Right renal cortex interstitium (tissue), 3 donors: Measurements from ENCODE around the gene ZC3H14. TPM values are rescaled to one million over a fixed set of nuclear protein-coding genes. Genes with fewer than 3 reads are reported as not detected.

ENCODE experiments used
- DNase-seq, 3 donors: peaks; one replicate each; pipeline ENCODE4 v3.0.0-alpha.2; 2013; ENCODE audit warnings: low read depth in 3 of 3, low spot score in 2 of 3
- polyA plus RNA-seq, 3 donors: library from polyadenylated mRNA; unstranded; fragments of 120-200 nt; gene quantifications; one replicate each; pipeline ENCODE4 v1.2.1, GENCODE V29; 2013; ENCODE audit not compliant: insufficient read length in 3 of 3

The ZC3H14 gene
- polyA plus RNA-seq, 3 donors: 99.4 to 109 (median 108) TPM

- DNase-seq: peak in 1 of 3 donors; percentile 76
Measured at GRCh38 chr14:88551094-88551870, 11.6 kb upstream of the ZC3H14 start.

DNA sequence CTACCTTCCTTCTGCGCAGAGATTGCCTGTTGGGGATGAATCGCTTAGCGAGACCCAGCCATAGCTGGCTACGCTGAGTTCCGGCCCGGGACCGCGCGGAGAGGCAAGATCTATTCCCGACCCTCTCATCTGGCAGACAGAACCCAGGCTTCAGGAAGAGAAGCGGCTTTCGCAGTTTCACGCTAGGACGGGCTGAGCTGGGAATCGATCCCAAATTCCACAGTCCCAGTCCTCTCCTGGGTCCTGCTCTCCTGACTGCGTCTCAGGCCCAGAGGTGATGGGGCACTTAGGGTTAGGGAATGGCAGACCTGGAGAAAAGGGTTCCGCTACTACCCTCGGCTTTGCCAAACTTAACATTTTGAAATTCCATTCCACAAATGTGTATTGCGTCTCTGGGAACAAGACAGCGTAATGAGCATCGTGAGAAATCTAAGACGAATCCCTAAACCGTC is 10.8 kb upstream of the ZC3H14 start:
- DNase-seq: no peak

- DNase-seq: no peak
Measured at GRCh38 chr14:88552876-88553275, 10.0 kb upstream of the ZC3H14 start.

DNA sequence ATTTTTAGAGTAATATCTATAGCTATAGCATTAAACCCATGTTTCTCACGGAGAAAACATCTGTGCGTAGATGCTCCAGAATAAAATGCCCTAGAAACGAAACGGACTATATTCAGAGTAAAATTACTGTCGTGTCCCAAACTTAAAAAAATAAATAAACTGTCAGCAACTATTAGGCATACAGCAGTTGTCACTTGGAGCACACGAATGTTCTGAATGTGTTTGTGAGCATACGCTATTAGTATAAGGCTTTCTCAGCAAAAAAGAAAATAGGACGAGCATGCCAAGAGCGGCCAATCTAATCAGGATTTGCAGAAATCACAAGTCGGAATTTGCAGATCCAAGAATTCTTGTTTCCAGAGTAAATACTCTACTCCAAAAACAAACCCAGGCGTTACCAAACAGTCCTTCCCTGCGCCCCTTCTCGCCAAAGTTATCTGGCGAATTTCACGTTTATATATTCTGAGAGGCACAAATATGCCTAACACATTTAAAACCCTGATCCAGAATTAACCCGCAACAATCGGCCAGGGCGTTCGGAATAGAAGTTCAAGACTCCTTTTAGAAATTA is 8.9 kb upstream of the ZC3H14 start:
- no peak for DNase-seq

DNA sequence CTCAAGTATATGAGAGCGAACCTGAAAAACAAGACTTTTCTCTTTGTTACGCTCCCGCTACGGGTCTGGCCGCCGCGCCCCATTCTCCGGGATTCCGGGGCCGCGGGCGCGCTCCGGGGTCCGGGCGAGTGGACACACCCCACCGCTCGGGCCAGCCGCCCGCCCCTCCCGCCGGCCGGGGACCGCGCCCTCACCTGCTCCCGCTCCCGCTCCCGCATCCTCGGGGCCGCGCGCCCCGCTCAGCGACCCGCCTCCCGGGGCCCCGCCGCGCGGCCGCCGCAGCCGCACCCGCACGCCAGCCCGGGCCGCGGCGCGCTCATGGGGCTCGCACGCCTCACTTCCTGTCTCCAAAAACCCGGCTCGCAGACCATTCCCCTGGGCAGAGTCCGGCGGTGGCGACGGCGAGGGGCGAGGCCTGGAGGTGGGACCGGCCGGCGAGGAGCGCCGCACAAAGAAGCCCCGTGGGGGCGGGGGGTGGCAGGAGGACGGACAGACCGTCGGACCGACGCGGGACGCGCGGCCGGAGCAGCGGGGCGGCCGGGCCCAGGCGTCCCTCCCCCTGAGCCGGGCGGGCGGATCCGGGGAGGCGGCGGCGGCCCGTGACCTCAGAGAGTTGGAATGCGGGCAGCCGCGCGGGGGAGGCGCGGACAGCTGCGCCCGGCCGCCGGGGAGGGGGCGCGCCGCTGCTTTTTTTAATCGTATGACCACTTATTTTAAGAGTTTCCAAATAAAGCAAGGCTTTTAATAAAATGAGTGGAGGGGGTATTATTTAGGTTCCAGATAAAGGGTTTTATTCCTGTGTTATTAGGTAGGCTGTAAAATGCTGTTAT is 8.2 kb upstream of the ZC3H14 start, which contains the start of gene PTPN21:
PTPN21 (minus strand) TSS at position 551 of the 830 bp plus-strand sequence. CDS start 4,590 bp downstream, outside the sequence.
- peak in 1 of 3 donors; percentile 63 for DNase-seq

DNA sequence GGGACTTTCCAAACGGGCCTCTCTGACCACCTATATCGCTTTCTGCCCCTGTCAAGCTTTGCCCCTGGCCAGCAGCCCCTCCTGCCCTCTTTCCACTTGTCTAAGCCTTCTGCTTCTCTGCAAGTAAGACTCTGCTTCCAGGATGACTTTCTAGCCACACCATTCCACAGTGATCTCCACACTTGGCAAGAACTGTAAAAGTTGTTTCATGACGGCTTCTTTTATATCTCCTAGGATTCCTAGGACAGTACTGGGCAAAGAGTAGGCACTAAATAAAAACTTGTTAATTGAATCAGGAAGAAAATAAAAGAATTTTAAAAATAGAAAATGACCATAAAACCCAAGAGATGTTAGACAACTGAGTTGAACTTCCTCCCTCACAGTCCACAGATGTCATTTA is 6.3 kb upstream of the ZC3H14 start:
- DNase-seq: no peak

DNA sequence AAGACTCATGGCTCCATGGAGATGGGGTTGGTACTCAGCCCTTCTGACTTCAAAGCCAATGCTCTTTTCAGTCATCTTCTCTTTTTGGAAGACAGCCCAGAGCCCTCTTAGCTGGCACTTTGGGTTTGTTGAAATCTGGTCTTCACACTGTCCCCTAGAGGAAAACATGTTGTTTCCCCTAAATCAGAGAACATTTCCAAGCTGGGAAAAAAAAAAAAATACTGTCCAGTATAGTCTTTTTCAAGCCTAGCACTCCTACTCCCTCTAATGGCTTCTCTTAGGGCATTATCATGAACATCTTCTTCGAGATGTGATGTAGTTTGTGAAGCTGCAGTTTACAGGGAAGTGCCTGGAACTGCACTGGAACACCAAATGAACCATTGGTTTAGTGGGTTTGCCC is 3.0 kb upstream of the ZC3H14 start:
- no peak for DNase-seq

GRCh38 chr14:88562532-88562830 is 356 bp upstream of the ZC3H14 start:
- no peak for DNase-seq

- no peak for DNase-seq
Measured at GRCh38 chr14:88563845-88564244, 1.0 kb downstream of the ZC3H14 start.

DNA sequence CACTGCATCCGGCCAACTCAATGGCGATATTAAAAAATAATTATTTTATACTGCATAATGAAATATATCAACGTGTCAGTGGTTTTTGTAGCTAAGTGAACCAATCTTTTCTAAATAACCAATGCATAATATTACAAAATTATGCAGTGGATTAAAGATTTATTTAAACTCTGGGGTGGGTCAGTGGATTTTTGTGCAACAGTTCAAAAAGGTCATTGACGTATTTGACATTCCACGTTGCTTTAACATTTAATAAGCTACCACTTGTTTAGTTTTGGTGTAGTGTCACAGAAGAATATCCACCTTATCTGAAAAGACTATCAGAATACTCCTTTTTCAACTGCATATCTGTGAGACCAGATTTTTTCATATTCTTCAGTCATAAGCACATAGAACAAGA is 2.6 kb downstream of the ZC3H14 start:
- DNase-seq: no peak

DNA sequence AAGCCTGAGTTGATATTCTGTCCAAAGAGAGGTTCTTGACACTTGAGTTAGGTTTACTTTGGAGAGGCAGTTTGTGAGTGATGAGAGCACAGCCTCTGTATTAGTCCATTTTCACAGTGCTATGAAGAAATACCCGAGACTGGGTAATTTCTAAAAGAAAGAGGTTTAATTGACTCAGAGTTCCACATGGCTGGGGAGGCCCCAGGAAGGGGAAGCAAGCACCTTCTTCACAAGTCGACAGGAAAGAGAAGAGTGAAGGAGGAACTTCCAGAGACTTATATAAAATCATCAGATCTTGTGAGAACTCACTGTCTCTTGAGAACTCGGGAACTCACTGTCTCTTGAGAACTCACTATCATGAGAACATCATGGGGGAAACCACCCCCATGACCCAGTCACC is 5.4 kb downstream of the ZC3H14 start:
- no peak for DNase-seq

DNA sequence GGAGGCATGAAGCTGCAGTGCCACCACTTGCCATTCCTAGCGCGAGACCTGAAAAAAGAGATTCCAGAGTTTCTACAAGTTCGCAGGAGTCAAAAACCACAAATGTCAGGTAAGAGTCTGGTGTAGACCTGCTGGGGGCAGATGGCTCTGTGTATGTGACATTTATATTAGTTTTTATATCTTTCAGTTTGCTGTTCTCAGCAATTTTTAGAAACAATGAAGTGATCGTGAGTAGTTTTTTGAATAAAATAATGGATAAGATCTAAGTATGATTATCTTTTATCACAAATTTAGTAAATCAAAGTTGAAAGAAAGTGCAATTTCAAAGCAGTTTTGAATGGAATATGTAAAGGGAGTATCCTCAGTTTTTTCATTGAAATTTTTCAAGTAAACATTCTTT is 9.3 kb downstream of the ZC3H14 start:
- no peak for DNase-seq

- DNase-seq: no peak
Measured at GRCh38 chr14:88576222-88576621, 13.4 kb downstream of the ZC3H14 start.

DNA sequence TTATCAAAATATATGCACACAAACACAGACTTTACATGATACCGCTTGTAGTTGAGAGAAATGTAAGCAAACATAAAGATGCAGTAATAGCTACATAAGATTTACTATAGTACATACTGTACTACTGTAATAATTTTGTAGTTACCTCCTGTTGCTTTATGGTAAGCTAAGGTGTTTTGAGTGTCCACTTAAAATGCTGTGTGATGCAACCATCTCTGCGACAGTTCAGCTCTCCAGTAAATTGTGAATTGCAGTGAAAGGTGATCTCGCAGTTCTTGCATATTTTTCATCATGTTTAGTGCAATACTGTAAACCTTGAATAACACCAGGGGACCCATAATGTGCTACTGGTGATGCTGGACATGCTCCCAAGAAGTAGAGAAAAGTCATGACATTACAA is 21.6 kb downstream of the ZC3H14 start:
- DNase-seq: no peak

DNA sequence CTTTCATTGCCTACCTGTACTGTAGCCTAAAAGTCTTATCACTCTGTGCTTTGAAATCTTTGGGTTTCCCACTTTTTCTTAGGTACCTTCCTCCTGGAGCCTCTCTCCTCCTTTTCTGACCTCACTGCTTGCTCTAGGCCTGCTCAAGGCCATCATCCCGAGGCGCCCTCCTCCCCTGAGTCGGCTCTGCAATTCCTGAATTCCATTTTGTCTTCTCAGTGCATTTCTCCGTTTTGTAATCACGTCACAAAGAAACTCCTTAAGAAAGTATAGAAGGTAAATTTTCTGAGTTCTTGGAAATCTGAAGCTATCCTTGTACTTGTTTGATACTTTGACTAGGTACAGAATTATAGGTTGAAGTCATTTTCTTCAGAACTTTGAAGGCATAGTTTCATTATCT is 25.2 kb downstream of the ZC3H14 start:
- no peak for DNase-seq

- DNase-seq: no peak
Measured at GRCh38 chr14:88590173-88590572, 27.3 kb downstream of the ZC3H14 start.

- DNase-seq: peak in 2 of 3 donors; percentile 10 to 27
Measured at GRCh38 chr14:88592031-88592430, 29.2 kb downstream of the ZC3H14 start.

GRCh38 chr14:88597038-88597437 is 34.2 kb downstream of the ZC3H14 start:
- DNase-seq: no peak

DNA sequence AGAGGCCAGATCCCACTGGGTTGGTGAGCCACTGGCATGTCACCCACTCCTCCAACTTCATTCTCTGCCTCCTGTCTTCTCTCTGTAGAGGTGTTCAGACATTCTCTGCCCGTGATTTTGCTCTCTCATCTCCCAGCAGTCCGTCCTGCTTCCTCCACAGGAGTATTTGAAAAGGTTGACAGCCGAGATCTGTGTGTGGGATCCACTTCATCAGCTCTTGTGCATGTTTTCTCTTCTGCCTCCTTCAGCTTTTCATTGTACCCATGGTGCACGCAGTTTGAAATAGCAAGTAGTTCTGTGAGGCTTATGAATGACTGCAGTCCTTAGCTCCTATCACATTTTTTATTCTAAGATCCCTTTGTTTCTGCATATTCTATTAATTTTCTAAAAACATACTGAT is 34.8 kb downstream of the ZC3H14 start:
- no peak for DNase-seq

- DNase-seq: no peak
Measured at GRCh38 chr14:88598097-88598675, 35.3 kb downstream of the ZC3H14 start.

DNA sequence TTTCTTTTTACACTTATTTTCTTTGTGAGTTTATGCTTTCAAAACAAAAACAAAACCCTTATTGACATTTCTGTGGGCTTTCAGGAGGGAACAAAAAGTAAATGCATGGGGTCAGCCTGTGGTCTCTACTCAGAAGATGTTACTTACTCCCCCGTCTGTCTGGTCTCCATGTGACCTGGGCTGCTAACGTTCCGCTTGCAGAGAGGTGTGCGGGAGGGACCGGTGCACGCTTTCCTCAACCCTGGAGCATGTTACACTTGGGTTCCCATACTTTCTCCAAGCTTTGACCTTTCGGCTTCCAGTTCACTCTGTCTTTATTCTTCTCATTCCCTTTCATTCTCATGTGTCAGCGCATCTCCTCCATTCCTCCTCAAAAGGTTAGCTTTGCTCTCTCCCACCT is 36.5 kb downstream of the ZC3H14 start:
- no peak for DNase-seq
